Measurements from ENCODE around the gene ANKRD6.
"Not testable (repeated sequence)": the region's sequence is repeated elsewhere in the genome, so short reads cannot be mapped to it uniquely, and the experiment has no call there.

- TF ChIP-seq POLR2A, CTCF (IDR thresholded peaks at IDR 0.05): not testable (repeated sequence)
Measured at GRCh38 chr6:89641581-89641980, 208.6 kb downstream of the ANKRD6 start.
